Inflammatory macrophage (primary cell): ENCODE results near the gene ARHGAP8.
"Not testable (repeated sequence)": the region's sequence is repeated elsewhere in the genome, so short reads cannot be mapped to it uniquely, and the experiment has no call there.

ENCODE experiments used
- DNase-seq, 2 donors: peaks; one replicate each; pipeline ENCODE4 v3.0.0-alpha.2; 2020 to 2022

Gene ARHGAP8

GRCh38 chr22:44834065-44834464, 81.7 kb downstream of the ARHGAP8 start:
- no peak for DNase-seq

GRCh38 chr22:44837481-44837880, 85.1 kb downstream of the ARHGAP8 start:
- no peak for DNase-seq

- DNase-seq, result no peak
Observed at GRCh38 chr22:44838316-44839016, 86.1 kb downstream of the ARHGAP8 start.

- no peak for DNase-seq
Observed at GRCh38 chr22:44839061-44839460, 86.7 kb downstream of the ARHGAP8 start.

- DNase-seq, result no peak
Observed at GRCh38 chr22:44839721-44840120, 87.3 kb downstream of the ARHGAP8 start.

- no peak for DNase-seq
Observed at GRCh38 chr22:44840611-44841322, 88.4 kb downstream of the ARHGAP8 start.

GRCh38 chr22:44842417-44842816, 90.0 kb downstream of the ARHGAP8 start:
- DNase-seq, result no peak

GRCh38 chr22:44845191-44845590, 92.8 kb downstream of the ARHGAP8 start:
- DNase-seq, result no peak

- DNase-seq, result no peak
Observed at GRCh38 chr22:44845796-44846720, 93.7 kb downstream of the ARHGAP8 start.

GRCh38 chr22:44846726-44847275, 94.4 kb downstream of the ARHGAP8 start:
- DNase-seq, result no peak

- DNase-seq, result no peak
Observed at GRCh38 chr22:44847380-44847779, 95.0 kb downstream of the ARHGAP8 start.

GRCh38 chr22:44847892-44848291, 95.5 kb downstream of the ARHGAP8 start:
- no peak for DNase-seq

GRCh38 chr22:44848296-44848741, 95.9 kb downstream of the ARHGAP8 start:
- DNase-seq, result no peak

GRCh38 chr22:44848791-44849420, 96.5 kb downstream of the ARHGAP8 start:
- DNase-seq, result no peak

- no peak for DNase-seq
Observed at GRCh38 chr22:44850946-44851345, 98.6 kb downstream of the ARHGAP8 start.

- not testable (repeated sequence) for DNase-seq
Observed at GRCh38 chr22:44854641-44855040, 102.3 kb downstream of the ARHGAP8 start.

- DNase-seq, result no peak
Observed at GRCh38 chr22:44855855-44856254, 103.5 kb downstream of the ARHGAP8 start.

- not testable (repeated sequence) for DNase-seq
Observed at GRCh38 chr22:44858819-44859218, 106.4 kb downstream of the ARHGAP8 start.

GRCh38 chr22:44859641-44860040, 107.3 kb downstream of the ARHGAP8 start:
- no peak for DNase-seq

GRCh38 chr22:44860311-44860710, 107.9 kb downstream of the ARHGAP8 start:
- no peak for DNase-seq

- no peak for DNase-seq
Observed at GRCh38 chr22:44861245-44861644, 108.9 kb downstream of the ARHGAP8 start.

GRCh38 chr22:44862281-44862680, 109.9 kb downstream of the ARHGAP8 start:
- no peak for DNase-seq
